ENCODE measurements around the gene NME3. TPM values are rescaled to one million over a fixed set of nuclear protein-coding genes. Genes with fewer than 3 reads are reported as not detected.

The NME3 gene
- total RNA-seq, 1 experiment from 2014 or later: 86.8 TPM

DNA sequence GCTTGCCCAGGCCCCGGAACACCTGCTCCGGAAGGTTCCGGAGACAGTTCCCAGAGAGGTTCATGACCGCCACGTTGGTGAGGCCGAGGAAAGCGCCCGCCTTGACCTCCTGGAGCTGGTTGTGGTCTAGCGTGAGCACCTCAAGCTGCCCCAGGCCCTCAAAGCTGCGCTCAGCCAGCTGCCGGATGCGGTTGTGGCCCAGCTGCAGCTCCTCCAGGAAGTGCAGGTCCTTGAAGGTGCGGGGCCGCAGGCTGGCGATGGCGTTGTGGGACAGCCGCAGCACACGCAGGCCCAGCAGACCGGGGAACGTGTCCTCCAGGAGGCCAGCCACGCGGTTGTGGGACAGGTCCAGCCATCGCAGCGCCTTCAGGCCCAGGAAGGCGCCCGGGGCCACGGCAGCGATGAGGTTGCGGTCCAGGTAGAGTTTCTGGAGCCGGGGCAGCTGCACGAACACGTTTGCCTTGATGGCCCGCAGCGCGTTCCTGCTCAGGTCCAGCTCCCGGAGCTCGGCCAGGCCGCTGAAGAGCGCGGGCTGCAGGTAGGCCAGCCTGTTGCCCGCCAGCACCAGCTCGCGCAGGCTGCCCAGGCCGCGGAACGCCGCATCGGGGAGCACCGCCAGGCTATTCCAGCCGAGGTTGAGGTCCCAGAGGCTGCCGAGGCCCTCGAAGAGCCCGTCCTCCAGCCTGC, 20.1 kb upstream of the NME3 start:
- TF ChIP-seq ZNF396 (CRISPR knock-in tag; IDR thresholded peaks at IDR 0.05; ENCODE audit: borderline replicate concordance) (no peak), ZSCAN18 (CRISPR knock-in tag; IDR thresholded peaks at IDR 0.05) (no peak), ZNF423 (CRISPR knock-in tag; IDR thresholded peaks at IDR 0.05) (no peak), ZNF317 (CRISPR knock-in tag; IDR thresholded peaks at IDR 0.05; ENCODE audit: borderline replicate concordance, low read depth) (no peak), ZNF416 (CRISPR knock-in tag; IDR thresholded peaks at IDR 0.05) (no peak), TEAD1 (CRISPR knock-in tag; IDR thresholded peaks at IDR 0.05) (no peak), RELA (CRISPR knock-in tag; IDR thresholded peaks at IDR 0.05; ENCODE audit: borderline replicate concordance) (no peak), MYBL2 (CRISPR knock-in tag; IDR thresholded peaks at IDR 0.05) (no peak), MAX (CRISPR knock-in tag; IDR thresholded peaks at IDR 0.05) (no peak), ZNF532 (CRISPR knock-in tag; IDR thresholded peaks at IDR 0.05; ENCODE audit: borderline replicate concordance) (no peak)
- TF ChIP-seq, protein P1, sequence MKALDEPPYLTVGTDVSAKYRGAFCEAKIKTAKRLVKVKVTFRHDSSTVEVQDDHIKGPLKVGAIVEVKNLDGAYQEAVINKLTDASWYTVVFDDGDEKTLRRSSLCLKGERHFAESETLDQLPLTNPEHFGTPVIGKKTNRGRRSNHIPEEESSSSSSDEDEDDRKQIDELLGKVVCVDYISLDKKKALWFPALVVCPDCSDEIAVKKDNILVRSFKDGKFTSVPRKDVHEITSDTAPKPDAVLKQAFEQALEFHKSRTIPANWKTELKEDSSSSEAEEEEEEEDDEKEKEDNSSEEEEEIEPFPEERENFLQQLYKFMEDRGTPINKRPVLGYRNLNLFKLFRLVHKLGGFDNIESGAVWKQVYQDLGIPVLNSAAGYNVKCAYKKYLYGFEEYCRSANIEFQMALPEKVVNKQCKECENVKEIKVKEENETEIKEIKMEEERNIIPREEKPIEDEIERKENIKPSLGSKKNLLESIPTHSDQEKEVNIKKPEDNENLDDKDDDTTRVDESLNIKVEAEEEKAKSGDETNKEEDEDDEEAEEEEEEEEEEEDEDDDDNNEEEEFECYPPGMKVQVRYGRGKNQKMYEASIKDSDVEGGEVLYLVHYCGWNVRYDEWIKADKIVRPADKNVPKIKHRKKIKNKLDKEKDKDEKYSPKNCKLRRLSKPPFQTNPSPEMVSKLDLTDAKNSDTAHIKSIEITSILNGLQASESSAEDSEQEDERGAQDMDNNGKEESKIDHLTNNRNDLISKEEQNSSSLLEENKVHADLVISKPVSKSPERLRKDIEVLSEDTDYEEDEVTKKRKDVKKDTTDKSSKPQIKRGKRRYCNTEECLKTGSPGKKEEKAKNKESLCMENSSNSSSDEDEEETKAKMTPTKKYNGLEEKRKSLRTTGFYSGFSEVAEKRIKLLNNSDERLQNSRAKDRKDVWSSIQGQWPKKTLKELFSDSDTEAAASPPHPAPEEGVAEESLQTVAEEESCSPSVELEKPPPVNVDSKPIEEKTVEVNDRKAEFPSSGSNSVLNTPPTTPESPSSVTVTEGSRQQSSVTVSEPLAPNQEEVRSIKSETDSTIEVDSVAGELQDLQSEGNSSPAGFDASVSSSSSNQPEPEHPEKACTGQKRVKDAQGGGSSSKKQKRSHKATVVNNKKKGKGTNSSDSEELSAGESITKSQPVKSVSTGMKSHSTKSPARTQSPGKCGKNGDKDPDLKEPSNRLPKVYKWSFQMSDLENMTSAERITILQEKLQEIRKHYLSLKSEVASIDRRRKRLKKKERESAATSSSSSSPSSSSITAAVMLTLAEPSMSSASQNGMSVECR (CRISPR knock-in tag; IDR thresholded peaks at IDR 0.05; ENCODE audit: borderline replicate concordance): no peak
- TF ChIP-seq, protein P2, sequence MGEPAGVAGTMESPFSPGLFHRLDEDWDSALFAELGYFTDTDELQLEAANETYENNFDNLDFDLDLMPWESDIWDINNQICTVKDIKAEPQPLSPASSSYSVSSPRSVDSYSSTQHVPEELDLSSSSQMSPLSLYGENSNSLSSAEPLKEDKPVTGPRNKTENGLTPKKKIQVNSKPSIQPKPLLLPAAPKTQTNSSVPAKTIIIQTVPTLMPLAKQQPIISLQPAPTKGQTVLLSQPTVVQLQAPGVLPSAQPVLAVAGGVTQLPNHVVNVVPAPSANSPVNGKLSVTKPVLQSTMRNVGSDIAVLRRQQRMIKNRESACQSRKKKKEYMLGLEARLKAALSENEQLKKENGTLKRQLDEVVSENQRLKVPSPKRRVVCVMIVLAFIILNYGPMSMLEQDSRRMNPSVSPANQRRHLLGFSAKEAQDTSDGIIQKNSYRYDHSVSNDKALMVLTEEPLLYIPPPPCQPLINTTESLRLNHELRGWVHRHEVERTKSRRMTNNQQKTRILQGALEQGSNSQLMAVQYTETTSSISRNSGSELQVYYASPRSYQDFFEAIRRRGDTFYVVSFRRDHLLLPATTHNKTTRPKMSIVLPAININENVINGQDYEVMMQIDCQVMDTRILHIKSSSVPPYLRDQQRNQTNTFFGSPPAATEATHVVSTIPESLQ (CRISPR knock-in tag; IDR thresholded peaks at IDR 0.05): no peak
- TF ChIP-seq, protein P3, sequence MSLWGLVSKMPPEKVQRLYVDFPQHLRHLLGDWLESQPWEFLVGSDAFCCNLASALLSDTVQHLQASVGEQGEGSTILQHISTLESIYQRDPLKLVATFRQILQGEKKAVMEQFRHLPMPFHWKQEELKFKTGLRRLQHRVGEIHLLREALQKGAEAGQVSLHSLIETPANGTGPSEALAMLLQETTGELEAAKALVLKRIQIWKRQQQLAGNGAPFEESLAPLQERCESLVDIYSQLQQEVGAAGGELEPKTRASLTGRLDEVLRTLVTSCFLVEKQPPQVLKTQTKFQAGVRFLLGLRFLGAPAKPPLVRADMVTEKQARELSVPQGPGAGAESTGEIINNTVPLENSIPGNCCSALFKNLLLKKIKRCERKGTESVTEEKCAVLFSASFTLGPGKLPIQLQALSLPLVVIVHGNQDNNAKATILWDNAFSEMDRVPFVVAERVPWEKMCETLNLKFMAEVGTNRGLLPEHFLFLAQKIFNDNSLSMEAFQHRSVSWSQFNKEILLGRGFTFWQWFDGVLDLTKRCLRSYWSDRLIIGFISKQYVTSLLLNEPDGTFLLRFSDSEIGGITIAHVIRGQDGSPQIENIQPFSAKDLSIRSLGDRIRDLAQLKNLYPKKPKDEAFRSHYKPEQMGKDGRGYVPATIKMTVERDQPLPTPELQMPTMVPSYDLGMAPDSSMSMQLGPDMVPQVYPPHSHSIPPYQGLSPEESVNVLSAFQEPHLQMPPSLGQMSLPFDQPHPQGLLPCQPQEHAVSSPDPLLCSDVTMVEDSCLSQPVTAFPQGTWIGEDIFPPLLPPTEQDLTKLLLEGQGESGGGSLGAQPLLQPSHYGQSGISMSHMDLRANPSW (CRISPR knock-in tag; conservative IDR thresholded peaks at IDR 0.05; ENCODE audit: low read depth): no peak
- no peak for ATAC-seq
- peak; percentile 17 for DNase-seq (ENCODE audit: low spot score)
- no peak overlapping the region for H3K27ac Mint-ChIP-seq
- H3K4me1 Mint-ChIP-seq: no peaks in the 10 kb centered on the region
- H3K9me3 Mint-ChIP-seq: no peaks in the 10 kb centered on the region
- H3K4me3 Mint-ChIP-seq: no peak overlapping the region
- H3K36me3 Mint-ChIP-seq: peaks cover 5% of the 10 kb centered on the region
- CTCF ChIA-PET: interaction anchor here (0.7 kb wide), 1 partner anchor 9 kb away, joined by 3 read pairs; the partner anchor contains the start of genes NUBP2 and SPSB3
- H3K27me3 Mint-ChIP-seq (ENCODE audit: low read depth): no peaks in the 10 kb centered on the region
- POLR2A ChIA-PET: no interaction called here
